GM21786 (cell line): ENCODE results near the gene ALPI.
A peak's percentile ranks its signal among the peaks of the same experiment; 100 is the strongest.
"Not testable (repeated sequence)": the region's sequence is repeated elsewhere in the genome, so short reads cannot be mapped to it uniquely, and the experiment has no call there.

ENCODE experiments used
- ATAC-seq: cut with Tn5 transposase; IDR thresholded peaks from one replicate; pipeline ENCODE4 v1.9.1; 2021; ENCODE audit not compliant: unreplicated experiment

The ALPI gene

DNA sequence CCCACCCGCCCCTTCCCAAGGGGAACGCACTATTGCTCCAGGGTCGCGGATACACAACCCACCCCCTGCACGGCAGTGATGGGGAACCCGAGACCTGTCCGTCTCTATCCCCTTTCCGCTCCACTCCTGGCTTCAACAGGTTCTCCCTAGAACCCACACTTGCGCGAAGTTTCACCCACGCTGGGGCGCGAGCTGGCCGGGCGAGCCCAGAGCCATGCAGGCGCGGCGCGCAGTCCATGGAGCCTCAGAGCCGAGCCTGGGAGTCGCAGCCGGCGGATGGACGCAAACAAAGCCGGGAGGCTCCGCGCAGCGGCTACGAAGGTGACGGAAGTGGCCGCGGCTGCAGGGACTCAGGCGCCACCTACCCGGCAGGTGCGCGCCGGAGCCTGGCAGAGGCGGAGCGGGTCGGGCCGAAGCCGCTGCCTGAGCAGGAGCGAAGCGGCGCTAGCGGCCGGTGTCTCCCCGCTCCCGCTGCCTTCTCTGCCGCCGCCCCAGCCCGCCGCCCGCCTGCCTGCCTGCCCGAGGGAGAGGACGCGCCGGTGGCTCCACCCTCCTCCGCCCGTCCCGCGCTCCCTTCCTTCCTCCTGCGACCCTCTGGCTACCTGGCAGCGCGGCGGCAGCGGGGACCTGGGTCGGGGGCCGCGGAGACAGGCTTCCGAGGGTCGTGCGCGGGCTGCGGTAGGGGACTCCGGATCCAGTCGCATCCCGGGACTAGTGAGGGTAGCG is 35.3 kb upstream of the ALPI start:
- no peak for ATAC-seq

DNA sequence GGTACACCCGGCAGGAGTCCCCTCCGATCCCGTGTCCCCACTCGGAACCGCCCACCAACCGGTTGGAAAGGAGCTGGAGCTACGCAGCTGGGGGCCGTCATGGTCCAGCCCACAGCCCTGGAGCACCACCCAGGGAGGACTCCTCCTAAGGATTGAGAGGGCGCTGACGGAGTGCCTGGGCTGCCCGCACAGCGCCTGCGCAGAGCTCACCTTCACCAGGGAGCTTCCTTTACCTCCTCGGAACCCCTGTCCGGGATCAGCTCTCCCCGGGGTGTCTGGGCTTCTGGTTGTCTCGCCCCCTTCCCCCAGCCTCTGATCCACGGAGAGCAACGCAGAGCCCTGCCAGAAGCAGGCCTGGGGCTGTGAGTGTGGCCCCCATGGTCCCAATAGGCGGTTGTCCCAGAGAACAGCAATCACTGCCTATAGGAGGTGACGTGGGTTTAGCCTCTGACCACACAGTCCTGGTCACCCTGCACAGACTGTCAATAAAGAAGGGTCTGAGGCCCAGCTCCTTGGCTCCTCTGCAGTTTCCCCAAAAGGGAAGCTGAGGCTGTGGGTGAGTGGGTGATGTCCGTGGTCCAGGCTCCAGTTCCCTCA is 34.7 kb upstream of the ALPI start:
- ATAC-seq: no peak

DNA sequence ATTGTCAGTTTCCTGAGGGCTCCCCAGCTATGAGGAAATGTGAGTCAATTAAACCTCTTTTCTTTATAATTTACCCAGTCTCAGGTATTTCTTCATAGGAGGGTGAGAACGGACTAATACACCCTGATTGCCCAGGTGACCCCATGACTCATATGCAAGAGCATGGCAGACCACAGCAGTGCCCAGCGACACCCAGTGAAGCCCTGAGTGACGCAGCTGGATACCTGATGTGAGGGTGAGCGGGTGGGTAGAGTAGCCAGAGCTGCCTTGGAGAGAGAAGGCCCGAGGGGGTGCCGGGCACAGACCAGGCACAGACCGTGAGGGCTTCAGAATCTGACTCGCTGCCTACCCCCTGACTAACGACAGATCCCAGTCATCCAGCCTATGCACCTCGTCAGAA is 33.9 kb upstream of the ALPI start:
- ATAC-seq: no peak

DNA sequence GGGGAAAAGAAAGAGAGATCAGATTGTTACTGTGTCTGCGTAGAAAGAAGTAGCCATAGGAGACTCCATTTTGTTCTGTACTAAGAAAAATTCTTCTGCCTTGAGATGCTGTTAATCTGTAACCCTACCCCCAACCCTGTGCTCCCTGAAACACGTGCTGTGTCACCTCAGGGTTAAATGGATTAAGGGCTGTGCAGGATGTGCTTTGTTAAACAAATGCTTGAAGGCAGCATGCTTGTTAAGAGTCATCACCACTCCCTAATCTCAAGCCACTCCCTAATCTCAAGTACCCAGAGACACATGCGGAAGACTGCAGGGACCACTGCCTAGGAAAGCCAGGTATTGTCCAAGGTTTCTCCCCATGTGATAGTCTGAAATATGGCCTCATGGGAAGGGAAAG is 33.0 kb upstream of the ALPI start:
- not testable (repeated sequence) for ATAC-seq

DNA sequence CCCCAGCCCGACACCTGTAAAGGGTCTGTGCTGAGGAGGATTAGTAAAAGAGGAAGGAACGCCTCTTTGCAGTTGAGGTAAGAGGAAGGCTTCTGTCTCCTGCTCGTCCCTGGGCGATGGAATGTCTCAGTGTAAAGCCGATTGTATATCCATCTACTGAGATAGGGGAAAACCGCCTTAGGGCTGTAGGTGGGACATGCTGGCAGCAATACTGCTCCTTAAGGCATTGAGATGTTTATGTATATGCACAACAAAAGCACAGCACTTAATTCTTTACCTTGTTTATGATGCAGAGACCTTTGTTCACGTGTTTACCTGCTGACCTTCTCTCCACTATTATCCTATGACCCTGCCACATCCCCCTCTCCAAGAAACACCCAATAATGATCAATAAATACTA is 32.5 kb upstream of the ALPI start:
- not testable (repeated sequence) for ATAC-seq

DNA sequence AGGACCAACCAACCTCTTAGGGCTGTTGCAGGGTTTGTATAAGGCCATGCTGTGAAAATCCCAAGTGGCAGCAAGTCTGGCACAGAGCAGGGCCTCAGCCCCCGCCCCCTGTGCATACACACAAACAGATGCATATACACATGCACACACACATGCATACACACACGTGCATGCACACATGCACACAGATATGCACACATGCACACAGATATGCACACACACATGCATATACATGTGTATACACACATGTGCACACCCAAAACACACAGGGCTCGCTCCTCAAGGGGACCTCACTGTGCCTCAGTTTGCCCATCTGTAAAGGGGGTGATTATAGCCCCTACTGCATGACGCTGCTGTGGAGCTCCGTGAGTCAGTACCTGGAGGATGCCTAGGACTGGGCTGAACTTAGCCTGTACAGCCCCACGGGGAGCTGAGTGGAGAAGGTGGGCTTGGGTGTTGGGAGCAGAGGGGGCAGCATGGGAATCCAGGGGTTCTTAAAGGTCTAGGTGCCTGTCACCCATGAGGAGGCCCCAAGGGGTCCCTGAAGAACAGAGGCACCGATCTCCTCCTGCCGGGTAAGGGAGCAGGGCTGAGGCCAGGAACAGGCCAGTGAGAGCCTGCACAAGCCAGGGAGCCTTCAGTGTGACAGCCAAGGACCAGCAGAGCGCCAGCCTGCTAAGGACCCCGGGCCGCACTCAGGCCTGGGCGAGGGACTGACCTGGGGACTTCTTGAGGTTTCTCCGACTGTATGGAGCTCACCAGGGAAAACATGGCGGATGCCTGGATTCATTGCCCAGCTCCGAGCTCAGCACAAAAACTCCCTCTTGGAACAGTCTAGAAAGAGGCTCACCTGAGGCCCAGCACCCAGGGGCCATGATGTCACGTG is 24.0 kb upstream of the ALPI start:
- ATAC-seq: no peak

DNA sequence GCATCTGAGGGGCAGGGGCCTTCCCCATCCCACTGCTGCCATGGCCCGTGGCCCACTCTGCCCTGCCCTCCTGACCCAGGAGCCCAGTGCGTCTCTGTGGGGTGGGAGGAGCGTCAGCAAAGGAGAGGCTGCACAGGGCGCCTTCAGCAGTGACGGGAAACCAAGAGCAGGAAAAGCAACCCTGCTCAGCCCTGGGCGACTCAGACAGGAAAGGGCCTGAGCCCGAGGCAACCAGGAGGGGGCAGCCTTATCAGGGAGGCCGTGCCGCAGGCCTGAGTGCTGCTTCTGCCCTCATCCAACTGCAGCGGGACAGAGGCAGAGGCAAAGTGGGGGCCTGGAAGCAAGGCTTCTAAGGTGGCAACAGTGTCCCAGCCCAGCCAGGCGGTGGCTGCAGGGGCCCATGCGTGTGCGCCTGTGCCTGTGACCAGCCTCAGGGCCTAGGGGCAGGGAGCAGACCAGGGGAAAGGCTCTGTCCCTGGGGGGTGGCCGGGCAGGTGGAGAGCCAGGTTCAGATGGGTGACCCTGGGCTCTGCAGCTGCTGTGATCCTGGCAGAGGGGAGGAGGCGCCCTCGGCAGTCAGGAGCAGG is 23.3 kb upstream of the ALPI start:
- no peak for ATAC-seq

DNA sequence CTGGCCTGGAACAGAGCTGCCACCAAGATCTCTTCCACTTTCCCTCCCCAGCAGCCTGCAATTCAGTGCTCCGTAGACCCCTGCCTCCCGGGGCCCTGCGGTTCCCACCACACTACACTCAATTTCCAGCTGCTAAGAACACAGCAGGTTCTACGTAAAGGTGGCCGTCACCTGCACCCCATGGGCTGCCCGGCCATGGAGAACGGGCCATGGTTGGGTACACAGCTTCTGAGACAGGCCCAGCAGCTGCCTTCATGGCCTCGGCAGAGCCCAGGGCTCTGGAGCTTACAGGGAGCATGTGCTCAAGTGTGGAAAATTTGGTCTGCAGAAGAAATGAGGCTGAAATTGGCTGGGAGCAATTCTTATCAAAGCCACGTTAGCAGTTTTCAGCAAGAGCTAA is 22.3 kb upstream of the ALPI start:
- not testable (repeated sequence) for ATAC-seq

DNA sequence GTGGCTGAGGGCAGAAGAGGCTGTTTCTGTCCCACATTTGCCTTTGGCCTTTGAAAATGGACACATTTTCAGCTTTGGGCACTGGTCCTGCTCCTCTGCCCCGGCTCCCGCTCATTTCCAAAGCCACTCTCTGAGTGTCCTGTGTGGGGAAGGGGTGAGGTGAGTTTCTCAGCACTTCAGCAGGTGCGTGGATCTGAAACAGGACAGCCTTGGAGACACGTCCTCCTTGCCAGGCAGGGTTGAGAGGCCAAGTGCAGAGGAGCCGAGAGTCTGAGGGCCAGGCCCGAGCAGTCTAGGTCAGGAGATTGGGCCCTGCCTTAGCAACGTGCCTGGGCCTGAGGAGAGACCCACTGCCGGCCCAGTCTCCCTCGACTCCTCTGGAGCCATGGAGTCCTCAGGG is 21.9 kb upstream of the ALPI start:
- ATAC-seq: no peak

DNA sequence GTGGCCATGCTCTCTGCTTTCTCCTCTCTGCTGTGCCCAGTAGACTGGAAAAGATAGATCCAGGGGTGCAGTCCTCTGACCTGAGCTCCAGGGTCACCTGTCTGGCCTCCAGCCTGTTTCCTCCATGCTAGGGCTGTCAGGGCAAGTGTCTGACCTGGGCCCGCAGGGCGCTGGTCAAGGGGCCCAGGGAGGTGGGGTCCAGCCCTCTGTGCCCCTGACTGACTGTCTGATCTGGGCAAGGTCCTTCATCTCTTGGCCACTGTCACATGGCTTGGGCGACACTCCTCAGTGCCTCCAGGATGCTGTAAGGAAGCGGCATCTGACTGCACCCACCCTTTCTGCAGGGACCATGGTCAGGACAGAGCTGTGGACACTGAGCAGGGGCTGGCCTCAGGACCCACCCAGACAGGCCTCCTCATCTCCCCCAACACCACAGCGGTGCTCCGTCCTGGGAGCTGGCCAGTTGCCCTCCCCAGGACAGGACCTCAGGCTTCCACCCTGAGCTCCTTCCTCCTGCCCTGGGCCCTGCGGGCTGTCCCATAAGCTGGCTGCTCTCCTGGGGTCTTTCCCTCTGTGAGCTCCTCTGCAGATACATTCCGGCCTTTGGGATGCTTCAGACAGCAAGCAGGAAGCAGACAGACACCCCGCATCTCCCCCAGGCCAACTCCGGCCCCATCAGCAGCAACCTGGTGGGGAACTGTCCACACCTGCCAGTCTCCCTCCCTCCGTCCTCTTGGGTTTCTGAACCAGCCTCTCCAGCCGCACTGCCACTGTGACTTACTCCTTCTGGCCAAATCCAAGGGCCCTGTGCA is 21.2 kb upstream of the ALPI start:
- no peak for ATAC-seq

DNA sequence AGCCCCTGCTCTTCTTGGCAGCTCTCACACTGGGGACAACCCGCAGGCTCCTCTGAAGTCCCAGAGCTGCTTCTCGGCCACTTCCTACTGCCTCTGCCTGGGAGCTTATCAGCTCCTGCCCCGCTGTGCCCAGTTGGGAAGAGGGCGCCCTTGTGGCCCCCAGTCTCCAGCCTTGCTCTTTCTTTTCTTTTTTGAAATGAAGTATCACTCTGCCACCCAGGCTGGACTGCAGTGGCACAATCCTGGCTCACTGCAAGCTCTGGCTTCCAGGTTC is 20.6 kb upstream of the ALPI start:
- ATAC-seq: no peak

DNA sequence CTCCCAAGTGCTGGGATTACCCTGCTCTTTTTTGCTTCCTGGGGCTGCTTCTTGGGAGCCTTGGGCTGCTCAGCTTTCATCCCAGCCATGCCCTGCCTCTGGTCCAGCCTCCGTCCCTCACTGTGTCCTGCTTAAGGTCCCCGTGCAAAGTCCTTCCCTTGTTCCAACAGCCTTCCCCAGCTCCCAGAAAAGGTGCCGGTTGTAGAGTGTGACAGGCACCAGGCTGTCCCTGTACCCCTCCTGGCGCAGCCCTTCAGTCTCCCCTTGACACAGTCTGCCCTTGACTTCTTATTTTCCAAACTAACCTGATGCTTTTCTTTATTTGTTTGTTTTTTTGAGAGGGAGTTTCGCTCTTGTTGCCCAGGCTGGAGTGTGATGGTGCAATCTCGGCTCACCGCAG is 20.1 kb upstream of the ALPI start:
- ATAC-seq: no peak

DNA sequence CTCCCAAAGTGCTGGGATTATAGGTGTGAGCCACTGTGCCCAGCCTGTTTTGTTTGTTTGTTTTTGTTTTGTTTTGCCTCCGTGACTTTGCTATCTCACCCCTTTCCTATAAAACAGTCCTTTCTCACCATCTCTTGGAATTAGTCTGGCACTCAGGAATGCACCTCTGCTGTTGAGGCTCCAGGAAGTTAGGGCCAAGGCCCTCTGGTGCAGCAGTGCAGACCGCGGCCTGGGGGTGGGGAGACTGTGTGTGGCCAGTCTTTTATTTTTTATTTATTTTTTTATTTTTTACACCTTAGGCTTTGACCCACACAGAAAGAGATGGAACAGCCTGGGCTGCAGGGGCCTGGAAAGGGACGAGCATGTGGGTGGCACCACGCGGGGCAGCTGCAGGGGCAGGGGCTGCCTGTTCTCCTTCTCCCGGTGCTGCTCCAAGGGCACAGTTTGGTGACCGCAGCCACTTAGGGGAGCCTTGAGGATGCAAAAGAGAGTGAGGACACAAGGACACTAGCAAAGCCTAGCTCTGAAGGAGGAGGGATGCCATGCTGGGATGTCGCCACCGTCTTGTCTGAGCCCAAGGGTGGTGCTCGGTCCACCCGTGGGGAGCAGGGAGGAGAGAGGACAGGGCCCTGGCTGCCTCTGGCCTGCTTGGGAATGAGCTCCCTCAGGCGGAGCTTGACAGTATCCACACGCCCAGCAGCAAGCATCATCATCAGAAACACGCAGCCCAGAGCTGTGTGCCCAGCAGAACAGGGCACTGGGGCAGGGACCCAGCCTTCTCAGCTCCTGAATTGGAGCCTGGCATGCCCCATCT is 19.4 kb upstream of the ALPI start:
- no peak for ATAC-seq

DNA sequence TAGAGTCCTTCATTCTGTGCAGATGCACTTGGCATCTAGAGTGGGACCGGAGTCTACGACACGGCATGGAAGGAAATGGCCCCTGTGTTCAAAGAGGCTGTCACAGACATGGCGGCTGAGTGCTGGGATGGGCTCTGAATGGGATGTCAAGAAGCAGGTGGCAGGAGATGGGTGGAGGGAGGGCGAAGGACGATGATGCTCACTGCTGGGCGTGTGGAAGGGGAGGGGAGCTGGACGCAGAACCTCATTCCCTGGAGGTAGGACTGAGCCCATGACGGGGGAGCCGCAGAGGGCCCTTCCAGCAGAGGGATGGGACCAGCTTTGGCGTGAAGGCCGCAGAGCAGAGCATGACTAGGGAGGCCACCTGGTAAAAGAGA is 18.8 kb upstream of the ALPI start:
- no peak for ATAC-seq

DNA sequence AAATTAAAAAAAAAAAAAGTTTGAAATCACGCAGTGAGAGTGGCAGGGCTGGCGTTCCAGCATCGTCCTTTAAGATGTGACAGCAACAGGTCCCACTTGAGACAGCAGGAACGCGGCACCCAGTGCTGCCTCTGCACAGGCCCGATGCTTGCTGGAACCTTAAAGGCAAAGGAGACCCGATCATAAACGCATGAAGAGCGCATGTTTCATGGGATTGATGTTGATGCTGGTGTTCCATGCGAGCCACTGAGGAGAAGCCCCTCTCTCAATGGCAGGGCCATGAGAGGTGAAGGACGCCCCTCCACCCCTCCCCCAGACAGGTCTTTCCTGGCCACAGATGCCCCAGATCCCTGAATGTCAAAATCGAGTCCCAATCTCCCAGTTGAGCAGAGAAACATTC is 17.9 kb upstream of the ALPI start:
- no peak for ATAC-seq

DNA sequence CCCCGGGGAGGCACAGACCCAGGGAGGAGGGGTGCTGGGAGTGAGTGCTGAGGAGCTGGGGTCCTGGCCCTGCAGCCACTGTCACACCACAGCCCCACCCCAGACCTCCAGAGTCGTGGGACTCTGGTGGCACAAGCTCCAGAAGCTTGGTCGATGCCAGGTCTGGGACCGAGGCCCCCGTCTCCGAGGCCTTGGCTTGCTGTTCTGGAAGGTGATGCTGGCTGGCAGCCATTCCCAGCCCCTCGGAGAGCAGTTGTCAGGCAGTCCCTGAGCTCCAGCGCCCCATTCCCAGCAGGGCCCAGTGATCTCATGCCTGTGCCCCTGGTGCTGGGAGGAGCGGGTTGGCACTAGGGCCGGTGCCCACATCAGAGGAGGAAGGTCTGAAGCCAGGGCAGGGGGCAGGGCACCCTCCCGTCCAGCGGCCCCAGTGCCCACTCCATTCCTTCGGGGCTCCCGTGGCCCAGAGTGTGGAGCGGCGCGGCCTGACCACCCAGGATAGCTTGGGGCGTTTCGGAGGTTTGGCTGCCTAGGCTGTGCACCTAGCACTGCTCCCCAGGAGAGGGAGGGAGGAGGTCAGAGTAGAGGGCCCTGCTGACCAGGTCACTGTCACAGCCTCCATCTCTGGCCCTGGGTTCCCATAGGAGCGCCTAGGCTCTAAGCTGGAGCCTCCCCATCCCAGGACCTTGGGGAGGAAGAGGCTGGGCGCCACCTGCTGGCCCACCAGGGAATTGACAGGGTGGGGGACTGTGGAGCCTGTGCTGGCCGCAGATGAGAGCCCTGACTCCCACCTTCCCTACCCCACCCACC is 16.8 kb upstream of the ALPI start:
- no peak for ATAC-seq

DNA sequence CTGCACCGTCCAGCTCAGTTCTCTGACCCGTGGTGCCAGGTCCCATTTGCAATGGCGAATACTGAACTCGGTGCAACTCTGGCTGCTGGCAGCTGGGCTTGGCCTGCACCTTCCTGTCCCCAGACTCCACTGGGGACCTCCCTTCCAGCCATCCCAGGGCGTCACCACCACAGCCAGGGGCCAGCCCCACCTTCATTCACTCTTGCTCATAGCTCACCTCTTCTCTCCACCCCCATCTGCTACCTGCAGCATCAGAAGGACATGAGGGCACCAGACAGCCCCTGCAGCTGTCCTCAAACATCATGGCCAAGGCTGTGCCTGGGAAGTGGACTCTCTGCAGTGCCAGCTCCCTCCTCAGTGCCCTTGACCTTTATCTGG is 16.2 kb upstream of the ALPI start:
- no peak for ATAC-seq

DNA sequence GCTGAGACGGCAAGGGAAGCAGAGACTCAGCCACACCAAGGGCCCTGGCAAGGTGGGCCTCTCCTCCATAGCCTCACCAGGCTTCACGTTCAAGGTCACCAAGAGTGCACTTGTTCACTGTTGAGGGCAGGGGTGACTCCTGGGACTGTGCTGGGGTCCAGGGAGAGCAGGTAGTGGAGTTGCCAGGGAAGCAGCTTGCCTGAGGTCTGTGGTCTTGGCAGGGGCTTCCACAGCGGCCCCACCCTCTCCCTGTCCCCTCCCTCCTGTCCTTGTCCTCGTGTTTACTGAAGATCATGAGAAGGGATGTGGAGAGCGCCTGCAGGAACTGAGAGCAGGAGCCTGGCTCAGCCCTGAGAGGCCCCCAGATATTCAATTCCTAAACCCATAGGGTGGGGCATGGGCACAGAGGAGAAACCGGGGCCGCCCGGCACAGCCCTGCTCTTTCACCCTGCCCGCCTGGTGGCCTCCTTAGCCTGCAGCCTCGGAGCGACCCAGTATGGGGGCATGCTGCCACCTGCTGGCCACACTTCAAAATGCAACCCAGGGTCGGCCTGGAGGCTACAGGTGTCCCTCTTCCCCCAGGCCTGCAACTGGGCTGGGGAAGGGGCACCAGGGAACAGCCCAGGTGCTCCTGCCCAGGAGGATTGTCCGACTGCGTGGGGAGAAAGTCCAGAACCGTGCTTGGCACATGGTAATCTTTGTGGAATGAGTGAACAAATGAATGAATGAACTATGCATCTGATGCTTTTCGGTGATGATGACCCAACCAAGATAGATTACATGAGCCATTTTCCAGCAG is 15.5 kb upstream of the ALPI start:
- peak; percentile 79 for ATAC-seq

DNA sequence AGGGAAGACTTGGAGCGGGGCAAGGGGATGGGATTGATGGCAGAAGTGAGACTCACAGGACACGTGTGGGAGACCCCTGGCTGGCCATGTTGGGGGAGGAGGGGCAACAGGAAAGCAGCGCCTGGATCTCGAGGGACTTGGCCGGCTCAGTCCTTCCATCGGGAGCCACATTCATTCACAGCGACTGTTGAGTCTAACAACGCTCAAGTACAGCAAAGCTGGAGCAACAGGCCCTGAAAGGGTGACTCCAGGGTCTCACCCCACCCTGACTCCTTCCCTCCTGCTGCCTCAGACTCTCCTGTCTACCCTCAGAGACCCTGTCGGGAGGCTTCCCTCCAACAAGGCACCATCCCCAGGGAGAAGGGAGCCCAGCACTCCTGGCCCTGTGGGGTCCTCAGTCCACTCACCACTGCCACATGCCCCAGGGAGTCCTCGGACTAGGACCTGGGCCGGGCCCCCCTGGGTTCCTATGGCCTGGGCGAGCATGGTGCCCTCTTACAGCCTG is 14.8 kb upstream of the ALPI start:
- ATAC-seq: no peak
